Measurements from ENCODE around the gene PARL.

GRCh38 chr3:183815951-183816475, 68.7 kb downstream of the PARL start:
- TF ChIP-seq CTCF (IDR thresholded peaks at IDR 0.05) (no peak), ZFX (IDR thresholded peaks at IDR 0.05; ENCODE audit: borderline replicate concordance) (no peak)
